Measurements from ENCODE around the gene SPAAR.
A peak's percentile ranks its signal among the peaks of the same experiment; 100 is the strongest.

SPAAR gene

DNA sequence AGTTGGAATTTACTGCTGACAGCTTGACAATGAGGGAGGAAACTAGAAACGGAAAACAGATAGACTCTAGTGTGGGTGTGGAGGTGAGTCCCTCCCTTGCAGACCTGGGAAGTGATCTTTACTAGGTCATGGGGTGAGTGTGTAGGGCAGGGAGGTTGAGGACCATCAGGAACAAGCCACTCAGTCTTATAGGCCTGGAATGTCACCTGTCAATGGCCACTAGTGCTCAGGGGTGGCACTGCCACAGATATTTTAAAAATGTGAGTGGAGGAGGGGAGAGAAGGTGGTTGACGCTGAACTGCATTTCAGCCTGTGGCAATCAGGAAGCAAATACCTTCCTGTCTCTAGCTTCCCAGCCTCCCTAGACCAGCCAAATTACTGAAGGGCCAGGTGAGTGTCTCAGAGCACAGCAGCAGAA is 39.6 kb downstream of the SPAAR start:
- no peak overlapping the region for H3K4me2 ChIP-seq
- H2AFZ ChIP-seq (ENCODE audit: low read depth): no peak overlapping the region
- TF ChIP-seq, protein P1, sequence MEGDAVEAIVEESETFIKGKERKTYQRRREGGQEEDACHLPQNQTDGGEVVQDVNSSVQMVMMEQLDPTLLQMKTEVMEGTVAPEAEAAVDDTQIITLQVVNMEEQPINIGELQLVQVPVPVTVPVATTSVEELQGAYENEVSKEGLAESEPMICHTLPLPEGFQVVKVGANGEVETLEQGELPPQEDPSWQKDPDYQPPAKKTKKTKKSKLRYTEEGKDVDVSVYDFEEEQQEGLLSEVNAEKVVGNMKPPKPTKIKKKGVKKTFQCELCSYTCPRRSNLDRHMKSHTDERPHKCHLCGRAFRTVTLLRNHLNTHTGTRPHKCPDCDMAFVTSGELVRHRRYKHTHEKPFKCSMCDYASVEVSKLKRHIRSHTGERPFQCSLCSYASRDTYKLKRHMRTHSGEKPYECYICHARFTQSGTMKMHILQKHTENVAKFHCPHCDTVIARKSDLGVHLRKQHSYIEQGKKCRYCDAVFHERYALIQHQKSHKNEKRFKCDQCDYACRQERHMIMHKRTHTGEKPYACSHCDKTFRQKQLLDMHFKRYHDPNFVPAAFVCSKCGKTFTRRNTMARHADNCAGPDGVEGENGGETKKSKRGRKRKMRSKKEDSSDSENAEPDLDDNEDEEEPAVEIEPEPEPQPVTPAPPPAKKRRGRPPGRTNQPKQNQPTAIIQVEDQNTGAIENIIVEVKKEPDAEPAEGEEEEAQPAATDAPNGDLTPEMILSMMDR (conservative IDR thresholded peaks at IDR 0.05; ENCODE audit: low read depth, low read length): no peak
- H3K4me1 ChIP-seq (ENCODE audit: low read depth, poor library complexity, severe bottlenecking): peaks cover 12% of the 10 kb centered on the region
- no peaks in the 10 kb centered on the region for H3K36me3 ChIP-seq (ENCODE audit: insufficient read depth)
- H3K9ac ChIP-seq: no peak overlapping the region
- H3K27me3 ChIP-seq (ENCODE audit: insufficient read depth, low read depth): no peaks in the 10 kb centered on the region
- H3K4me3 ChIP-seq (IDR thresholded peaks at IDR 0.05; ENCODE audit: insufficient read depth, low read depth, low read length): no peak overlapping the region
- no peaks in the 10 kb centered on the region for H4K20me1 ChIP-seq (ENCODE audit: insufficient read depth)
- no peak overlapping the region for H3K27ac ChIP-seq
- no peaks in the 10 kb centered on the region for H3K79me2 ChIP-seq (ENCODE audit: insufficient read depth, low read depth)

DNA sequence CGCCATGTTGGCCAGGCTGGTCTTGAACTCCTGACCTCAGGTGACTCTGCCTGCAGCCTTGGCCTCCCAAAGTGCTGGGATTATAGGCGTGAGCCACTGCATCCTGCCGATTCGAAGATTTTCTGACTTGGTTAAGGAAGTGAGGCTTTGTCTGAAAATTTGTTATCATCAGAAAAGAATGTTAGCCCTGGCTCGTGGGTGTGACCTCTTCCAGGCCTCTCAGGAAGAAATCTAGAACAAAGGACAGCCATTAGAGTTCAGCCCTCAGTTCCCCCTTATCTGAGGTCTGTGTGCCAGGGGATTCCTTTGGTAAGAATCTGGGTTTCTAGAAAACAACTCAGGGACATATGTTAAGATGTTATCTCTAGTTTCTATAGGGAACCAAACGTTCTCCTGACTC is 42.4 kb downstream of the SPAAR start:
- Histone ChIP-seq H3K9ac (no peak overlapping the region), H3K4me3 (IDR thresholded peaks at IDR 0.05; ENCODE audit: insufficient read depth, low read depth, low read length) (no peak overlapping the region), H4K20me1 (ENCODE audit: insufficient read depth) (no peaks in the 10 kb centered on the region), H3K36me3 (ENCODE audit: insufficient read depth) (no peaks in the 10 kb centered on the region), H2AFZ (ENCODE audit: low read depth) (no peak overlapping the region), H3K4me2 (no peak overlapping the region), H3K4me1 (ENCODE audit: low read depth, poor library complexity, severe bottlenecking) (no peaks in the 10 kb centered on the region), H3K27me3 (ENCODE audit: insufficient read depth, low read depth) (no peaks in the 10 kb centered on the region), H3K27ac (no peak overlapping the region), H3K79me2 (ENCODE audit: insufficient read depth, low read depth) (no peaks in the 10 kb centered on the region)
- TF ChIP-seq, protein P1 (conservative IDR thresholded peaks at IDR 0.05; ENCODE audit: low read depth, low read length): no peak

DNA sequence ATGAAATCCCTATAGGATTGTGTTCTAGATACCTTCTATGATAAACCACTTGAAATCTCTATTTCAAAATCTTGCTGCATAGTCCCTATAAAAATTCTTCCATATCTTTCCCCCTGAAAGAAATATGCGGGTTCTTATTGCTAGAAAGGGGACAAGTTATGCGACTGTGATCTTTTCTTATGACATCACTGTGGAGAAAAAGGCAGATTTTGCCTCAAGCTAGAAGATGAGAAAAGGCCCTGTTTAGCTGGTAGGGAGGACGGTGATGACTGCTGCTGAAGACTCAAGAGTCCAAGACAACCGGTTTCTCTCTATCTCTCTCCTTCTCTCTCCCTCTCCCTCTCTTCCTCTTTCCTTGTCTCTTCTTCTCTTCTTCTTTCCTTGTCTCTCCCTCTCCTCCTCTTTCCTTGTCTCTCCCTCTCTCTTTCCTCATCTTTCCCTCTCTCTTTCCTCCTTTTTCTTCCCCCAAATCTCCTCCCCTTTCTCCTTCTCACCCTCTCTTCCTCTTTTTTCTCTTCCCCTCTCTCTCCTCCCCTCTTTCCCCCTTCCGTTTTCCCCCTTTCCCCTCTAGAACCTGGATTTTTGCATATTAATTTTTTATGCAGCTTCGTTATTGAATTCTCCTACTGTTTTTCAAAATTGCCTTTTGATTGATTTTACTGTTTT is 43.4 kb downstream of the SPAAR start:
- H4K20me1 ChIP-seq (ENCODE audit: insufficient read depth): no peaks in the 10 kb centered on the region
- no peak overlapping the region for H3K27ac ChIP-seq
- H3K27me3 ChIP-seq (ENCODE audit: insufficient read depth, low read depth): no peaks in the 10 kb centered on the region
- H3K9ac ChIP-seq: no peak overlapping the region
- TF ChIP-seq, protein P1 (conservative IDR thresholded peaks at IDR 0.05; ENCODE audit: low read depth, low read length): no peak
- H3K36me3 ChIP-seq (ENCODE audit: insufficient read depth): no peaks in the 10 kb centered on the region
- no peak overlapping the region for H3K4me3 ChIP-seq (IDR thresholded peaks at IDR 0.05; ENCODE audit: insufficient read depth, low read depth, low read length)
- H2AFZ ChIP-seq (ENCODE audit: low read depth): no peak overlapping the region
- H3K4me1 ChIP-seq (ENCODE audit: low read depth, poor library complexity, severe bottlenecking): no peaks in the 10 kb centered on the region
- no peaks in the 10 kb centered on the region for H3K79me2 ChIP-seq (ENCODE audit: insufficient read depth, low read depth)
- no peak overlapping the region for H3K4me2 ChIP-seq

DNA sequence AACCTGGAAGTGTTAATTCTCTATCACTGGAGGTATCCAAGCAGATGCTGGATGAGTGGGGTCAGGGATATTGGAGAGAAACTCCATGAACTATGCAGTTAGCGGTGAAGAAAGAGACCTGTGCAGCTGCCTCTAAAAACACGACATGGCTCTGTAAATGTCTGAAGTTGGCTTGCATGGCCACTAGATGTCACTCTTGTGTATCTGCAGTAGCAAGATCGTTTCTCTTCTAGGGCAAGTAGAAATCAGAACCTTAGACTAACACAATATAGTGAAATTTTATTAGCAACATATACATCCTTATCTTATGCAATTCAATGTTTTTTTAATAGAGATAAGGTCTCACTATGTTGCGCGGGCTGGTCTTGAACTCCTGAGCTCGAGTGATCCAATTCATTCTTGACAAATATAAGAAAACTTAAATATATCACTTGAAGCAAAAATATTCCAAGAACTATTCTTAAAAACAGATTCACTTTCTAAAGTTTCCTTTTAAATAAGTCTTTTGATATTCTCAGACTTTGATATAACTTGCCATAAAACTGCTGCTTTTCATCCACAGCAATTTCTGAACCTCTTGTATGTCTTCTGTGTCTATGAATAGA is 45.8 kb downstream of the SPAAR start:
- Histone ChIP-seq H3K4me2 (no peak overlapping the region), H3K79me2 (ENCODE audit: insufficient read depth, low read depth) (no peaks in the 10 kb centered on the region), H2AFZ (ENCODE audit: low read depth) (no peak overlapping the region; the same call in 1 of the 2 replicates), H3K9ac (no peak overlapping the region), H3K4me3 (IDR thresholded peaks at IDR 0.05; ENCODE audit: insufficient read depth, low read depth, low read length) (no peak overlapping the region), H3K27ac (no peak overlapping the region), H3K36me3 (ENCODE audit: insufficient read depth) (no peaks in the 10 kb centered on the region), H3K4me1 (ENCODE audit: low read depth, poor library complexity, severe bottlenecking) (no peaks in the 10 kb centered on the region), H4K20me1 (ENCODE audit: insufficient read depth) (no peaks in the 10 kb centered on the region), H3K27me3 (ENCODE audit: insufficient read depth, low read depth) (no peaks in the 10 kb centered on the region)
- TF ChIP-seq, protein P1 (conservative IDR thresholded peaks at IDR 0.05; ENCODE audit: low read depth, low read length): peak; percentile 78
